HG03060 (cell line): ENCODE measurements around the gene SERPINH1.

Source experiments
- ATAC-seq: cut with Tn5 transposase; IDR thresholded peaks from one replicate; pipeline ENCODE4 v1.9.1; 2021; ENCODE audit warnings: low read depth, moderate number of reproducible peaks; ENCODE audit not compliant: unreplicated experiment

The SERPINH1 gene

GRCh38 chr11:75532200-75533048 is 29.6 kb upstream of the SERPINH1 start:
- no peak for ATAC-seq

GRCh38 chr11:75533896-75534258 is 28.2 kb upstream of the SERPINH1 start:
- no peak for ATAC-seq

- no peak for ATAC-seq
Measured at GRCh38 chr11:75534259-75535069, 27.6 kb upstream of the SERPINH1 start.

GRCh38 chr11:75535071-75535470 is 27.0 kb upstream of the SERPINH1 start:
- no peak for ATAC-seq

- peak; percentile 84 for ATAC-seq
Measured at GRCh38 chr11:75536786-75537641, 25.0 kb upstream of the SERPINH1 start.

GRCh38 chr11:75537740-75538139 is 24.3 kb upstream of the SERPINH1 start:
- ATAC-seq = no peak

- no peak for ATAC-seq
Measured at GRCh38 chr11:75538150-75538942, 23.7 kb upstream of the SERPINH1 start.

GRCh38 chr11:75539459-75540334 is 22.4 kb upstream of the SERPINH1 start:
- ATAC-seq = no peak

- ATAC-seq = no peak
Measured at GRCh38 chr11:75541193-75542087, 20.6 kb upstream of the SERPINH1 start.

- ATAC-seq = no peak
Measured at GRCh38 chr11:75542088-75542438, 20.0 kb upstream of the SERPINH1 start.

GRCh38 chr11:75543806-75544205 is 18.2 kb upstream of the SERPINH1 start:
- no peak for ATAC-seq

GRCh38 chr11:75547177-75547576 is 14.9 kb upstream of the SERPINH1 start:
- no peak for ATAC-seq

- ATAC-seq = no peak
Measured at GRCh38 chr11:75547617-75548058, 14.4 kb upstream of the SERPINH1 start.

GRCh38 chr11:75548595-75549272 is 13.3 kb upstream of the SERPINH1 start:
- ATAC-seq = no peak

GRCh38 chr11:75549370-75549958 is 12.6 kb upstream of the SERPINH1 start:
- no peak for ATAC-seq

- ATAC-seq = no peak
Measured at GRCh38 chr11:75553182-75553581, 8.9 kb upstream of the SERPINH1 start.

- no peak for ATAC-seq
Measured at GRCh38 chr11:75553889-75554257, 8.2 kb upstream of the SERPINH1 start.
